K562 (cell line): ENCODE measurements around the gene BECN2. TPM values are rescaled to one million over a fixed set of nuclear protein-coding genes. Genes with fewer than 3 reads are reported as not detected.

Experiments
- ATAC-seq: fragments of 200-7000 bp; cut with Tn5 transposase; 3 replicates; pipeline ENCODE4 v1.9.1; 2020; ENCODE audit warnings: moderate library complexity
- BruUV-seq: library from RNA; stranded (reverse); fragments of 400-500 nt; replicated peaks from 2 replicates; lab custom pipeline; 2021; lab: Mats Ljungman, UMichigan
- CTCF ChIA-PET: fragments of 300-600 bp; formaldehyde crosslinking; extraction: SDS; loops from one replicate; lab custom pipeline; 2021; ENCODE audit warnings: low intra/inter-chr PET ratio; lab: Yijun Ruan, JAX
- POLR2A ChIA-PET: fragments of 300-600, 350-650 bp; sonication (Branson Sonifier 250); formaldehyde crosslinking; extraction: SDS; loops from one replicate; lab custom pipeline; 2021; ENCODE audit warnings: antibody characterized with exemption, inconsistent platforms; lab: Yijun Ruan, JAX
- DNase-seq, 4 experiments: peaks; one replicate each; pipeline versions ENCODE4 v3.0.0 to v3.0.0-alpha.2; 2011 to 2018; ENCODE audit warnings: low spot score in 3 of 4, mixed read lengths in 3 of 4; ENCODE audit errors: extremely low read depth in 1 of 4
- FAIRE-seq: peaks from 2 replicates; lab custom pipeline; 2011; peaks lifted over from hg19 to GRCh38; lab: Jason Lieb, UNC
- H2AFZ ChIP-seq: 2 replicates; pipeline ENCODE4 v1.6.0; 2011; ENCODE audit warnings: low read depth, low read length, control low read depth, inconsistent platforms
- H3K27ac ChIP-seq: fragments of 200-600 bp; 3 replicates; pipeline ENCODE4 v1.8.0; 2011; ENCODE audit warnings: low read depth, mild to moderate bottlenecking, control low read depth, inconsistent platforms, low read length, moderate library complexity, mixed read lengths; ENCODE audit errors: extremely low read depth
- H3K27me3 ChIP-seq, 2 experiments: fragments of 300-600 bp in 1 of 2; 2 replicates in 1 of 2; 3 replicates in 1 of 2; pipeline versions ENCODE4 v1.6.0 to v1.8.0; 2011; ENCODE audit warnings: inconsistent platforms in 2 of 2, low read length in 2 of 2, mild to moderate bottlenecking in 1 of 2, mixed read lengths in 1 of 2, moderate library complexity in 1 of 2; ENCODE audit not compliant: control insufficient read depth in 2 of 2, insufficient read depth in 2 of 2
- H3K36me3 ChIP-seq: fragments of 300-600 bp; 3 replicates; pipeline ENCODE4 v1.8.0; 2011; ENCODE audit warnings: mild to moderate bottlenecking, low read length, inconsistent platforms; ENCODE audit not compliant: control insufficient read depth, insufficient read depth
- H3K4me1 ChIP-seq, 2 experiments: fragments of 200-600 bp in 1 of 2; replicated peaks in 1 of 2; 2 replicates in 1 of 2; 3 replicates in 1 of 2; pipeline versions ENCODE4 v1.5.1 to v1.8.0; 2011; ENCODE audit warnings: inconsistent platforms in 2 of 2, low read length in 2 of 2, mild to moderate bottlenecking in 1 of 2, mixed read lengths in 1 of 2, moderate library complexity in 1 of 2; ENCODE audit not compliant: control insufficient read depth in 2 of 2, insufficient read depth in 2 of 2
- H3K4me2 ChIP-seq: 2 replicates; pipeline ENCODE4 v1.6.1; 2011; ENCODE audit warnings: low read length, control low read depth, inconsistent platforms, mixed read lengths; ENCODE audit not compliant: insufficient read depth
- H3K4me3 ChIP-seq: fragments of 200-600 bp; sonication (generic), shearing (Covaris generic); 2 replicates; pipeline ENCODE4 v1.5.1; 2016; ENCODE audit warnings: control low read depth, inconsistent platforms
- H3K79me2 ChIP-seq: fragments of 200-600 bp; 3 replicates; pipeline ENCODE4 v1.8.0; 2011; ENCODE audit warnings: low read length, inconsistent platforms; ENCODE audit not compliant: control insufficient read depth, insufficient read depth
- H3K9ac ChIP-seq, 2 experiments: 2 replicates each; pipeline versions ENCODE4 v1.6.0 to v1.6.1; 2011; ENCODE audit warnings: low read depth in 2 of 2, low read length in 2 of 2, control low read depth in 1 of 2, inconsistent platforms in 1 of 2, mild to moderate bottlenecking in 1 of 2, mixed read lengths in 1 of 2; ENCODE audit not compliant: insufficient read depth in 1 of 2
- H3K9me1 ChIP-seq: one replicate; pipeline ENCODE4 v1.6.0; 2011; ENCODE audit warnings: inconsistent platforms, mild to moderate bottlenecking, low read length, moderate library complexity; ENCODE audit not compliant: control insufficient read depth, insufficient read depth
- H3K9me3 ChIP-seq: replicated peaks from 2 replicates; pipeline ENCODE4 v1.5.1; 2011; ENCODE audit warnings: low read depth, low read length, inconsistent platforms; ENCODE audit not compliant: control insufficient read depth, insufficient read depth
- H4K20me1 ChIP-seq: replicated peaks from 2 replicates; pipeline ENCODE4 v1.6.1; 2011; ENCODE audit warnings: low read length, inconsistent platforms, mixed read lengths; ENCODE audit not compliant: control insufficient read depth, insufficient read depth
- BCOR ChIP-seq: fragments of 450-650 bp; IDR thresholded peaks from 2 replicates; pipeline ENCODE4 v1.6.1; 2016
- BHLHE40 ChIP-seq: IDR thresholded peaks from 2 replicates; pipeline ENCODE4 v1.6.1; 2011; ENCODE audit warnings: low read length, improper control_type of control experiment
- CBFA2T3 ChIP-seq: fragments of 450-650 bp; IDR thresholded peaks from 2 replicates; pipeline ENCODE4 v1.6.1; 2017
- GATAD2A ChIP-seq: fragments of 450-650 bp; IDR thresholded peaks from 2 replicates; pipeline ENCODE4 v1.6.1; 2017
- HIVEP1 ChIP-seq: fragments of 250-450 bp; sonication (Bioruptor Pico); IDR thresholded peaks from 2 replicates; pipeline ENCODE4 v1.4.0; 2020; ENCODE audit warnings: mild to moderate bottlenecking
- NR2C1 ChIP-seq, 2 experiments: fragments of 450-650 bp; IDR thresholded peaks; 2 replicates each; pipeline ENCODE4 v1.6.1; 2017; ENCODE audit warnings: mild to moderate bottlenecking in 2 of 2, antibody characterized with exemption in 1 of 2, inconsistent platforms in 1 of 2, missing compliant biosample characterization in 1 of 2, missing genetic modification characterization in 1 of 2
- SMARCB1 ChIP-seq: IDR thresholded peaks from 2 replicates; pipeline ENCODE4 v1.6.1; 2011; ENCODE audit warnings: improper control_type of control experiment, low read depth; ENCODE audit not compliant: insufficient read length
- YY1 ChIP-seq, 3 experiments: IDR thresholded peaks; 2 replicates each; pipeline ENCODE4 v1.6.1; 2011; ENCODE audit warnings: low read length in 2 of 3, mild to moderate bottlenecking in 2 of 3, moderate library complexity in 2 of 3, borderline replicate concordance in 1 of 3, control low read depth in 1 of 3, low read depth in 1 of 3; ENCODE audit not compliant: insufficient read depth in 3 of 3, insufficient replicate concordance in 2 of 3, control insufficient read depth in 1 of 3, insufficient read length in 1 of 3; ENCODE audit errors: extremely low read depth in 1 of 3
- ZNF253 ChIP-seq: fragments of 250-450 bp; sonication (Bioruptor Pico); conservative IDR thresholded peaks from 2 replicates; pipeline ENCODE4 v1.6.1; 2021; ENCODE audit warnings: mild to moderate bottlenecking
- WGBS: fragments of 100-300 bp; shearing (Covaris generic); methylation state at CpG from one replicate; pipeline ENCODE4 v1.1.6; 2016; ENCODE audit warnings: low coverage, mixed read lengths; ENCODE audit not compliant: insufficient coverage; ENCODE audit errors: missing lambda C conversion rate; 5-methylcytosine and 5-hydroxymethylcytosine counted together
- in situ Hi-C: fragments of 300-500 bp; cut with MboI; formaldehyde crosslinking; loops from 4 replicates; pipeline ENCODE4 v1.15.0; 2018; ENCODE audit warnings: inconsistent platforms, mixed read lengths
- intact Hi-C: fragments of 100-400 bp; cut with micrococcal nuclease; formaldehyde crosslinking; loops from 2 replicates; pipeline ENCODE4 v1.14.2; 2022
- polyA plus RNA-seq, 8 experiments: library from polyadenylated mRNA; depleted of rRNA in 4 of 8; stranded (reverse) in 5 of 8; unstranded in 3 of 8; fragments of >200 nt; fragmentation: Nextera tagmentation in 2 of 8; fragmentation: Illumina TruSeq in 1 of 8; extraction: Ambion mirVana in 2 of 8; extraction: Trizol in 1 of 8; gene quantifications; 2 replicates each; pipeline versions ENCODE4 v1.2.1 to v1.2.3, GENCODE V29; 2011 to 2014; ENCODE audit warnings: inconsistent platforms in 1 of 8, missing spikeins in 1 of 8
- total RNA-seq, 7 experiments: library from RNA; depleted of rRNA in 6 of 7; stranded (reverse); fragments of >200 nt in 6 of 7; fragmentation: Illumina TruSeq in 2 of 7; extraction: Trizol in 2 of 7; gene quantifications; 2 replicates each; pipeline versions ENCODE4 v1.2.1 to v1.2.3, GENCODE V29; 2011 to 2021; ENCODE audit warnings: low replicate concordance in 1 of 7
- TF ChIP-seq, protein P1 (sequence below): fragments of 250-450 bp; sonication (Bioruptor Pico); IDR thresholded peaks from 2 replicates; pipeline ENCODE4 v1.8.0; 2021; ENCODE audit warnings: moderate library complexity, mild to moderate bottlenecking, inconsistent platforms
- TF ChIP-seq, protein P2 (sequence below): fragments of 200-800 bp; sonication (Bioruptor generic); IDR thresholded peaks from 2 replicates; pipeline ENCODE4 v1.6.1; 2017; ENCODE audit warnings: missing genetic modification characterization, missing compliant biosample characterization

The BECN2 gene
- total and polyA plus RNA-seq, 9 of the 15 experiments (the other 6 are each of a cell fraction or from before 2014, with no cell fraction given), result not detected

DNA sequence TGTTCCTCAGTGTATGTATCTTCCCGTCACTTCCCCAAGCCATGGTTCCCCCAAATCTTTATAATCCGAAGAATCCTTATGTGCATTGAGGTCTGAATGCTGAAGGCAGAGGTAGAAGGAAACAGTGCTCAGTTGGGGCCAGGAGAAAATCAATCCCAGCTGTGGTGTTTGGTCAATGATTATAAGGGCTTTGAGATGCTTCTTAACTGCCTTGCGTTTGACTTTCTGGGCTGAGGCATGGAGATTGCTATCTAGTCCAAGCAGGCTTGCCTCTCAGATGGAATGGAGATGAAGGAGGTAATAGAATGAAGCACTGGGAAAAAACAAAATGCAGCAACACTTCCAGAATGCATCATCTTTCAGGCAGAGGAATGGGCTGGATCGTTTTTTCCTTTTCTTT is 44.9 kb downstream of the BECN2 start:
- FAIRE-seq (no peak), DNase-seq (no peak), ATAC-seq (no peak)
- H3K27me3 ChIP-seq, result peaks cover 17 to 35% of the 10 kb centered on the region in 2 experiments
- in situ Hi-C loops (loop anchor here (25.0 kb wide), 1 partner anchor 1265 kb away; no protein-coding TSS in a partner anchor), intact Hi-C loops (no loop called here)
- ChIA-PET CTCF (no interaction called here), POLR2A (no interaction called here)
- BruUV-seq, result no TSS peak
- peaks cover 0 to 4% of the 10 kb centered on the region in 2 experiments; a peak in 1 of 5 replicates for H3K4me1 ChIP-seq
- H3K9ac ChIP-seq, result no peak overlapping the region
- no peak overlapping the region for H3K4me3 ChIP-seq
- no peak overlapping the region for H3K4me2 ChIP-seq
- H2AFZ ChIP-seq, result no peak overlapping the region
- H3K9me3 ChIP-seq, result no peaks in the 10 kb centered on the region
- WGBS, result 1% methylated on average over 4 of the region's 4 CpGs
- H3K9me1 ChIP-seq, result no peaks in the 10 kb centered on the region
- H4K20me1 ChIP-seq, result no peaks in the 10 kb centered on the region
- H3K27ac ChIP-seq, result no peak overlapping the region
- no peak for TF ChIP-seq BCOR
- TF ChIP-seq YY1 (IDR thresholded peaks at IDR 0.05; ENCODE audit: borderline replicate concordance in 1 of 3, control insufficient read depth in 1 of 3, extremely low read depth in 1 of 3, insufficient read depth in 3 of 3, insufficient read length in 1 of 3, insufficient replicate concordance in 2 of 3, low read depth in 1 of 3, low read length in 2 of 3), result no peak
- TF ChIP-seq, protein P1, sequence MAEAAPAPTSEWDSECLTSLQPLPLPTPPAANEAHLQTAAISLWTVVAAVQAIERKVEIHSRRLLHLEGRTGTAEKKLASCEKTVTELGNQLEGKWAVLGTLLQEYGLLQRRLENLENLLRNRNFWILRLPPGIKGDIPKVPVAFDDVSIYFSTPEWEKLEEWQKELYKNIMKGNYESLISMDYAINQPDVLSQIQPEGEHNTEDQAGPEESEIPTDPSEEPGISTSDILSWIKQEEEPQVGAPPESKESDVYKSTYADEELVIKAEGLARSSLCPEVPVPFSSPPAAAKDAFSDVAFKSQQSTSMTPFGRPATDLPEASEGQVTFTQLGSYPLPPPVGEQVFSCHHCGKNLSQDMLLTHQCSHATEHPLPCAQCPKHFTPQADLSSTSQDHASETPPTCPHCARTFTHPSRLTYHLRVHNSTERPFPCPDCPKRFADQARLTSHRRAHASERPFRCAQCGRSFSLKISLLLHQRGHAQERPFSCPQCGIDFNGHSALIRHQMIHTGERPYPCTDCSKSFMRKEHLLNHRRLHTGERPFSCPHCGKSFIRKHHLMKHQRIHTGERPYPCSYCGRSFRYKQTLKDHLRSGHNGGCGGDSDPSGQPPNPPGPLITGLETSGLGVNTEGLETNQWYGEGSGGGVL (CRISPR knock-in tag), result no peak
- TF ChIP-seq, protein P2, sequence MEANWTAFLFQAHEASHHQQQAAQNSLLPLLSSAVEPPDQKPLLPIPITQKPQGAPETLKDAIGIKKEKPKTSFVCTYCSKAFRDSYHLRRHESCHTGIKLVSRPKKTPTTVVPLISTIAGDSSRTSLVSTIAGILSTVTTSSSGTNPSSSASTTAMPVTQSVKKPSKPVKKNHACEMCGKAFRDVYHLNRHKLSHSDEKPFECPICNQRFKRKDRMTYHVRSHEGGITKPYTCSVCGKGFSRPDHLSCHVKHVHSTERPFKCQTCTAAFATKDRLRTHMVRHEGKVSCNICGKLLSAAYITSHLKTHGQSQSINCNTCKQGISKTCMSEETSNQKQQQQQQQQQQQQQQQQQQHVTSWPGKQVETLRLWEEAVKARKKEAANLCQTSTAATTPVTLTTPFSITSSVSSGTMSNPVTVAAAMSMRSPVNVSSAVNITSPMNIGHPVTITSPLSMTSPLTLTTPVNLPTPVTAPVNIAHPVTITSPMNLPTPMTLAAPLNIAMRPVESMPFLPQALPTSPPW (CRISPR knock-in tag), result no peak
- no peak for TF ChIP-seq HIVEP1 (CRISPR knock-in tag)
- no peak for TF ChIP-seq BHLHE40
- TF ChIP-seq SMARCB1, result no peak
- no peak for TF ChIP-seq GATAD2A
- TF ChIP-seq CBFA2T3, result no peak
- no peak for TF ChIP-seq NR2C1 (IDR thresholded peaks at IDR 0.05)
- no peak for TF ChIP-seq NR2C1 (tag; IDR thresholded peaks at IDR 0.05)
- TF ChIP-seq ZNF253 (CRISPR knock-in tag), result no peak
- no peaks in the 10 kb centered on the region for H3K36me3 ChIP-seq
- H3K79me2 ChIP-seq, result no peaks in the 10 kb centered on the region
